G401 (cell line): ENCODE results near the gene SEMA4F. TPM values are rescaled to one million over a fixed set of nuclear protein-coding genes. Genes with fewer than 3 reads are reported as not detected.
A peak's percentile ranks its signal among the peaks of the same experiment; 100 is the strongest.

ENCODE experiments used
- DNase-seq: peaks from one replicate; pipeline ENCODE4 v3.0.0-alpha.2; 2015; ENCODE audit warnings: low spot score
- in situ Hi-C: cut with HindIII; loops from 2 replicates; pipeline ENCODE4 v1.10.0; 2016; ENCODE audit warnings: low sequenced_read_pairs, mixed read lengths
- total RNA-seq: library from RNA; depleted of rRNA; stranded (reverse); fragments of >200 nt; shearing (Covaris generic); gene quantifications from 2 replicates; pipeline ENCODE4 v1.2.3, GENCODE V29; 2014

SEMA4F gene
- total RNA-seq, 1 experiment from 2014 or later: 13.9 TPM

GRCh38 chr2:74702001-74702715 is 48.1 kb downstream of the SEMA4F start:
- DNase-seq: no peak
- in situ Hi-C loops: no loop called here

- in situ Hi-C loops: no loop called here
These were observed 49.3 kb downstream of the SEMA4F start for GRCh38 chr2:74703373-74703772.

GRCh38 chr2:74704216-74704615 is 50.2 kb downstream of the SEMA4F start:
- in situ Hi-C loops: no loop called here

More at GRCh38 chr2:74703373-74703772, 49.3 kb downstream of the SEMA4F start:
- DNase-seq: no peak

GRCh38 chr2:74706741-74707140 is 52.7 kb downstream of the SEMA4F start:
- in situ Hi-C loops: no loop called here
- DNase-seq: no peak

More at GRCh38 chr2:74704216-74704615, 50.2 kb downstream of the SEMA4F start:
- no peak for DNase-seq

GRCh38 chr2:74707837-74708236 is 53.8 kb downstream of the SEMA4F start:
- in situ Hi-C loops: no loop called here
- no peak for DNase-seq

- DNase-seq: no peak
- in situ Hi-C loops: no loop called here
These were observed 54.2 kb downstream of the SEMA4F start for GRCh38 chr2:74708296-74708695.

GRCh38 chr2:74708883-74709282 is 54.8 kb downstream of the SEMA4F start:
- in situ Hi-C loops: no loop called here
- DNase-seq: no peak

GRCh38 chr2:74712223-74713053 is 58.4 kb downstream of the SEMA4F start:
- no peak for DNase-seq
- in situ Hi-C loops: no loop called here

- DNase-seq: no peak
- in situ Hi-C loops: no loop called here
These were observed 60.6 kb downstream of the SEMA4F start for GRCh38 chr2:74714691-74715080.

GRCh38 chr2:74715081-74715791 is 61.2 kb downstream of the SEMA4F start:
- DNase-seq: peak; percentile 78
- in situ Hi-C loops: no loop called here

- in situ Hi-C loops: no loop called here
These were observed 61.8 kb downstream of the SEMA4F start for GRCh38 chr2:74715880-74716279.

GRCh38 chr2:74719066-74719465 is 65.0 kb downstream of the SEMA4F start:
- in situ Hi-C loops: no loop called here
- no peak for DNase-seq

More at GRCh38 chr2:74715880-74716279, 61.8 kb downstream of the SEMA4F start:
- no peak for DNase-seq

- DNase-seq: no peak
- in situ Hi-C loops: no loop called here
These were observed 67.3 kb downstream of the SEMA4F start for GRCh38 chr2:74721316-74721715.

- DNase-seq: no peak
- in situ Hi-C loops: no loop called here
These were observed 70.4 kb downstream of the SEMA4F start for GRCh38 chr2:74724496-74724895.

GRCh38 chr2:74725287-74725686 is 71.2 kb downstream of the SEMA4F start:
- in situ Hi-C loops: no loop called here
- no peak for DNase-seq

- in situ Hi-C loops: no loop called here
These were observed 74.8 kb downstream of the SEMA4F start for GRCh38 chr2:74728842-74729241.

GRCh38 chr2:74730530-74730929 is 76.5 kb downstream of the SEMA4F start:
- in situ Hi-C loops: no loop called here
- DNase-seq: no peak

More at GRCh38 chr2:74728842-74729241, 74.8 kb downstream of the SEMA4F start:
- no peak for DNase-seq
